OCI-LY7 (cell line): ENCODE measurements around the gene RAB10.

Source experiments
- CTCF ChIP-seq: fragments of 200-600 bp; sonication (generic); conservative IDR thresholded peaks from 2 replicates; pipeline ENCODE4 v1.5.1; 2014; ENCODE audit warnings: mild to moderate bottlenecking, antibody characterized with exemption, low read length, moderate library complexity, mixed read lengths
- EZH2phosphoT487 ChIP-seq: fragments of 200-600 bp; sonication (generic); IDR thresholded peaks from 2 replicates; pipeline ENCODE4 v1.6.1; 2018; ENCODE audit warnings: low read depth, borderline replicate concordance, mild to moderate bottlenecking, mixed run types, antibody characterized with exemption, low read length, moderate library complexity, mixed read lengths

DNA sequence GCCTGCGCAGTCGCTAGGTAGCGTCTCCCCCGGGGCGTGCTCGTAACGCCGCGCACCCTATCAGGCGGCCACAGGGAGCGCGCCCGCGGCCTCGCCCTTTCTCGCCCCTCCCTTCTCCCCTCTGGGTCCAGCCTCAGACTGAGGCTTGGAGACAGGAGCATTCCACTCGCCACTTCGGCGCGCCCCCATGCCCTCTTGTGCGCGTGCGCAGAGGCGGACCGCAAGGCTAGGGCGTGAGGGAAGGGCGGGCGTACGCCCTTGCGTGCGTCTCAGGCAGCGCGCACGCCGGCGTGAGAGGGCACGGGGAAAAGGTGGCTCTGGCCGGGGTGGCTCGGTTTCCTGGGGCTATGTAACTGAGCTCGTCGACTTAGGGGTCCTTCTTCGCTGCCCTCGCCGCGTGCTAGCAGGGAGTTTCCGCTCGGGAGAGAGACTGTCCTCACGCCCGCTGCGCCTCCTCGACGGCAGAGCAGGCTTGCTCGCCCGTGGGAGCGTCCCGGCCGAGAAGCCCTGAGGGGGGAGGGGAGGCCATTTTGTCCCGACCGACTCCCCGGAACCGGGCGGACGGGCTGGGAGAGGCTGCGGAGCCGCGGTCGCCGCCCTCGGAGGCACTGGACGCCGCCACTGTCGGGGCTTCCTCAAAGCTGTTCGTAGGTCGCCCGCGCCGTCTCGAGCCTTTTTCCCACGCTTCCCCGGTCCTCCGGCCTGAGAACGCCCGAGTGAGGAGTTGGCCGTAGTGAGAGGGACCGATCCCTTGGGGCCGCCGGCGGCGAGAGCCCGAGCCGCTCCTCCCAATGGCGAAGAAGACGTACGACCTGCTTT is at the start of gene RAB10:
- no peak for TF ChIP-seq CTCF
- no peak for TF ChIP-seq EZH2phosphoT487
